PC-9 (cell line): ENCODE results near the gene IRF9. TPM values are rescaled to one million over a fixed set of nuclear protein-coding genes. Genes with fewer than 3 reads are reported as not detected.
A peak's percentile ranks its signal among the peaks of the same experiment; 100 is the strongest.

Experiments
- BruUV-seq: library from RNA; stranded (reverse); fragments of 400-500 nt; replicated peaks from 2 replicates; lab custom pipeline; 2021; lab: Mats Ljungman, UMichigan
- CTCF ChIA-PET: fragments of 300-600 bp; sonication (Branson Sonifier 250); formaldehyde crosslinking; loops from one replicate; lab custom pipeline; 2022; ENCODE audit warnings: antibody characterized with exemption; lab: Charles Lee
- POLR2A ChIA-PET: fragments of 300-600 bp; sonication (Branson Sonifier 250); formaldehyde crosslinking; loops from one replicate; lab custom pipeline; 2022; ENCODE audit warnings: antibody characterized with exemption; ENCODE audit not compliant: unreplicated experiment; lab: Charles Lee
- DNase-seq, 2 experiments: peaks; one replicate each; pipeline versions ENCODE4 v3.0.0 to v3.0.0-alpha.2; 2015 to 2022; ENCODE audit warnings: mixed read lengths in 1 of 2
- H2AFZ ChIP-seq: fragments of 200-600 bp; sonication (generic); 2 replicates; pipeline ENCODE4 v1.8.1; 2017; ENCODE audit warnings: antibody characterized with exemption
- H3F3A ChIP-seq: fragments of 200-600 bp; sonication (generic); 2 replicates; pipeline ENCODE4 v1.8.1; 2017; ENCODE audit warnings: antibody characterized with exemption, mild to moderate bottlenecking, low read depth; ENCODE audit not compliant: insufficient read depth
- H3K27ac ChIP-seq: fragments of 200-600 bp; sonication (generic); 2 replicates; pipeline ENCODE4 v1.6.1; 2016; ENCODE audit warnings: mixed run types
- H3K27me3 ChIP-seq: fragments of 200-600 bp; sonication (generic); 2 replicates; pipeline ENCODE4 v1.6.1; 2016; ENCODE audit warnings: low read depth, mixed run types; ENCODE audit not compliant: insufficient read depth
- H3K36me3 ChIP-seq: fragments of 200-600 bp; sonication (generic); 2 replicates; pipeline ENCODE4 v1.6.1; 2016; ENCODE audit warnings: low read depth, mixed run types
- H3K4me1 ChIP-seq: fragments of 200-600 bp; sonication (generic); replicated peaks from 2 replicates; pipeline ENCODE4 v1.6.1; 2016; ENCODE audit warnings: mixed run types; ENCODE audit not compliant: insufficient read depth
- H3K4me2 ChIP-seq: fragments of 200-600 bp; sonication (generic); 2 replicates; pipeline ENCODE4 v1.6.1; 2017; ENCODE audit warnings: mixed run types
- H3K4me3 ChIP-seq: fragments of 200-600 bp; sonication (generic); 2 replicates; pipeline ENCODE4 v1.6.1; 2016; ENCODE audit warnings: mixed run types
- H3K79me2 ChIP-seq: fragments of 200-600 bp; sonication (generic); 2 replicates; pipeline ENCODE4 v1.6.1; 2017; ENCODE audit warnings: low read depth, mixed run types
- H3K9me2 ChIP-seq: fragments of 200-600 bp; sonication (generic); 2 replicates; pipeline ENCODE4 v1.8.1; 2017; ENCODE audit warnings: mild to moderate bottlenecking; ENCODE audit not compliant: insufficient read depth
- H3K9me3 ChIP-seq: fragments of 200-600 bp; sonication (generic); 2 replicates; pipeline ENCODE4 v1.8.1; 2016; ENCODE audit warnings: low read depth; ENCODE audit not compliant: insufficient read depth
- H4K20me1 ChIP-seq: fragments of 200-600 bp; sonication (generic); 2 replicates; pipeline ENCODE4 v1.8.1; 2017; ENCODE audit not compliant: insufficient read depth
- CTCF ChIP-seq: fragments of 200-600 bp; sonication (generic); conservative IDR thresholded peaks from 2 replicates; pipeline ENCODE4 v1.6.1; 2017; ENCODE audit warnings: mixed run types, antibody characterized with exemption, mild to moderate bottlenecking, moderate library complexity
- EZH2 ChIP-seq: fragments of 200-600 bp; sonication (generic); IDR thresholded peaks from 2 replicates; pipeline ENCODE4 v1.8.0; 2017; ENCODE audit warnings: antibody characterized with exemption, low read depth
- intact Hi-C: fragments of 100-400 bp; cut with micrococcal nuclease; formaldehyde crosslinking; loops from one replicate; pipeline ENCODE4 v1.10.0; 2022; ENCODE audit not compliant: unreplicated experiment
- total RNA-seq: library from RNA; stranded (reverse); gene quantifications from 2 replicates; pipeline ENCODE4 v1.2.3, GENCODE V29; 2021

IRF9 gene
- total RNA-seq, 1 experiment from 2014 or later, result 21.4 TPM

- Histone ChIP-seq H3F3A (peaks cover 23% of the 10 kb centered on the region), H3K4me3 (peak overlapping the region; percentile 69), H3K4me1 (peaks cover 27% of the 10 kb centered on the region), H3K4me2 (peak overlapping the region; percentile 79), H3K79me2 (peaks cover 13% of the 10 kb centered on the region), H3K27me3 (no peaks in the 10 kb centered on the region), H4K20me1 (no peaks in the 10 kb centered on the region), H3K27ac (peak overlapping the region; percentile 69), H3K36me3 (peaks cover 8% of the 10 kb centered on the region; the same call in 1 of the 2 replicates), H2AFZ (peak overlapping the region; percentile 92), H3K9me2 (no peaks in the 10 kb centered on the region), H3K9me3 (no peaks in the 10 kb centered on the region)
- TF ChIP-seq CTCF (no peak), EZH2 (no peak)
- BruUV-seq, result TSS peak; percentile 83
- POLR2A ChIA-PET, result interaction anchor here (0.6 to 1.5 kb wide), 5 partner anchors 16 to 99 kb away, joined by 4 to 26 read pairs (median 4); partner anchors contain the start of genes CHMP4A, PSME1, PSME2 and RNF31
- peak; percentile 58 to 64 for DNase-seq
- CTCF ChIA-PET, result interaction anchor here (0.5 to 1.1 kb wide), 4 partner anchors 22 to 1059 kb away, joined by 3 to 5 read pairs (median 4); partner anchors contain the start of genes CHMP4A, PSME1, PSME2 and RNF31
- intact Hi-C loops, result loop anchor here (1.0 kb wide), 1 partner anchor 32 kb away; the partner anchor contains the start of gene PSME2
Measured at GRCh38 chr14:24113801-24114531, 47.1 kb upstream of the IRF9 start.

- Histone ChIP-seq H2AFZ (peak within 1 kb of the TSS; percentile 92), H3K36me3 (peaks cover 8% of the 10 kb centered on the region; the same call in 1 of the 2 replicates), H3K4me3 (peak within 1 kb of the TSS; percentile 69), H3K27me3 (no peaks in the 10 kb centered on the region), H4K20me1 (no peaks in the 10 kb centered on the region), H3K4me2 (peak within 1 kb of the TSS; percentile 97), H3K9me3 (no peaks in the 10 kb centered on the region), H3F3A (peaks cover 21% of the 10 kb centered on the region), H3K79me2 (peaks cover 13% of the 10 kb centered on the region), H3K27ac (peak within 1 kb of the TSS; percentile 69), H3K4me1 (peaks cover 22% of the 10 kb centered on the region), H3K9me2 (no peaks in the 10 kb centered on the region)
- POLR2A ChIA-PET, result interaction anchor here (0.5 to 1.5 kb wide), 12 partner anchors 17 to 788 kb away, joined by 3 to 26 read pairs (median 4); partner anchors contain the start of genes CHMP4A, EMC9, IRF9 and PCK2
- peak; percentile 95 to 97 for DNase-seq
- CTCF ChIA-PET, result interaction anchor here (0.5 to 1.1 kb wide), 5 partner anchors 21 to 1060 kb away, joined by 3 to 5 read pairs (median 4); partner anchors contain the start of genes CHMP4A, IRF9, PSME1 and PSME2
- TF ChIP-seq CTCF (no peak), EZH2 (no peak)
- intact Hi-C loops, result loop anchor here (1.0 kb wide), 1 partner anchor 32 kb away; the partner anchor contains the start of gene PSME2
- no TSS peak for BruUV-seq
Measured at GRCh38 chr14:24114532-24115421, 46.3 kb upstream of the IRF9 start, which contains the start of the genes DCAF11 and NRL. DCAF11 (plus strand) TSS chr14:24114777; CDS start chr14:24115595, 818 bp downstream. NRL (minus strand) TSS chr14:24114949; CDS start chr14:24082848, 32,101 bp downstream.
